Breast epithelium (tissue), 3 donors: ENCODE measurements around the gene MYOF.

Experiments
- CTCF ChIP-seq, 3 donors: fragments of 450-650 bp; IDR thresholded peaks; one replicate each; pipeline ENCODE4 v1.5.1; 2016 to 2017; ENCODE audit warnings: antibody characterized with exemption in 3 of 3, mild to moderate bottlenecking in 3 of 3, moderate library complexity in 3 of 3
- POLR2A ChIP-seq: fragments of 450-650 bp; IDR thresholded peaks from one replicate; pipeline ENCODE4 v1.6.1; 2016; ENCODE audit warnings: antibody characterized with exemption, mild to moderate bottlenecking, moderate library complexity

GRCh38 chr10:93272884-93273675 lies 209.1 kb downstream of the MYOF start:
- no peak for TF ChIP-seq CTCF (IDR thresholded peaks at IDR 0.05)
- TF ChIP-seq POLR2A: no peak
